ENCODE data around the gene ZCCHC17.
A peak's percentile ranks its signal among the peaks of the same experiment; 100 is the strongest.
"Not testable (repeated sequence)": the region's sequence is repeated elsewhere in the genome, so short reads cannot be mapped to it uniquely, and the experiment has no call there.

ZCCHC17 gene

DNA sequence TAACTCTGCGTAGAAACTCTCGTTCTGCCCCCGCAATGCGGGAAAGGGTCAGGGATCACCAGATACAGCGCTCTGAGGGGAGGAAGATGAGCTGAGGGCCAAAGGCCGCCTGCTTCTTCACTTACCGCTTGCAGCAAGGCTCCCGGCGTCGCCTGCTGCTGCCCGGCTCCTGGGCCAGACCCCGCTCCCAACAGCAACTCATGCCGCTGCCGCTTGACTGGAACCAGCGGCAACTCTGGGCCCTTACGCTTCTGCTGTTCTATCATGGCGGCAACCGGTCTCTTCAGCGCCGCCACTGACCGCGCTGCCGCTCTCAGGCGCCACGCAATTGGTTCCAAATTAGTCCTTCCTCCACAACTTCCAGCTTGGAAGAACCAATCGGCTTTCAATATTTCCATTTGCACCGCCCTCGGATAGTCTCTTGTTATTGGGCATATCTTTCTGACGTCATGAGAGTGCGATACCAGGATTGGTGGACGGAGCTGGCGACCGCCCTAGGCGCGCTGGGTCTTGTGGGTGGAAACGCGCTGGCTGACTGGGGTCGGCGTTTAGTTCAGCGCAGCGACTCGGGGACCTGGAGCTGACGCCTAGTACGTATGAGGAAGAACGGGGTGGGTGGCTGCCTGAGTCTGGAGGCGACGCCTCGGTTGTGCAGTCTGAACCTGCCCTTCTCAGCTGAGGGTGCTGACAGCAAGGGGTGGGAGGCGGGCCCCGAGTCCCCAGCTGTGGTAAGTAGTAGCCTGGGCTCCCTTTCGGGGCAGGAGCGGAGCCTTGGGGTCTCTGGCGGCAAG lies at the start of gene ZCCHC17, which contains the start of gene SNRNP40:
TSS of gene ZCCHC17 (plus strand) at position 547 of the 791 bp plus-strand sequence. CDS start 13,067 bp downstream, outside the sequence.
TSS of gene SNRNP40 (minus strand) at position 303 of the 791 bp plus-strand sequence. CDS start at position 266, 37 bp downstream.
- peak; percentile 98 to 99 for DNase-seq

DNA sequence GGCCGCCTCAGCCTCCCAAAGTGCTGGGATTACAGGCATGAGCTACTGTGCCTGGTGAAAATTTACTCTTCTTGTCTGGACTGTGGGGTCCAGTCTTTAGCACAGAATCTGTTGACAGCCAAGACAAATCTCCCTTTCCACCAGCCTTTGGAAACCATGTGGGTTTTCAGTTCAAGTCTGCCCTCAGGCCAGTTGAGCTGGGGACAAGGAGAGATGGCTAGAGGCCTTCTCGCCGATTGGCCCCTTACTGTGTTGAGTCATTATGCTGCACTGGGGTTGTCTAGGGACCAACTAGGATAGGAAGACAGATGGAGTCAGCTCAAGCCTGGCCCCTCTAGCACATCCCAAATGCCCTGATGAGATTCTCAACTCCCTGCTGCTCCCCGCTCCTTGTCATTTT lies 48.6 kb upstream of the ZCCHC17 start:
- no peak for DNase-seq

GRCh38 chr1:31249854-31250253 lies 47.0 kb upstream of the ZCCHC17 start:
- no peak for DNase-seq

DNA sequence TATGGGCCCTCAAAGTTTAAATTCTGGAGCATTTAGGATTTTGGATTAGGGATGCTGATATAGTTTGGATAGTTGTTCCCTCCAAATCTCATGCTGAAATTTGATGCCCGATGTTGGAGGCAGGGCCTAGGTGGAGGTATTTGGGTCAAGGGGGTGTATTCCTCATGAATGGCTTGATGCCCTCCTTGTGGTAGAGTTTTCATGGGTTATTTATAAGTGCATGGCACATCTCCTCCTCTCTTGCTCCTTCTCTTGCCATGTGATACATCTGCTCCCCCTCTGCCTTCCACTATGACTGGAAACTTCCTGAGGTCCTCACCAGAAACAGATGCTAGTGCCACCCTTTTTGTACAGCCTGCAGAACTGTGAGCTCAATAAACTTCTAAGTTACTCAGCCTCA lies 39.6 kb upstream of the ZCCHC17 start:
- no peak for DNase-seq

GRCh38 chr1:31258581-31258980 lies 38.3 kb upstream of the ZCCHC17 start:
- DNase-seq = no peak

DNA sequence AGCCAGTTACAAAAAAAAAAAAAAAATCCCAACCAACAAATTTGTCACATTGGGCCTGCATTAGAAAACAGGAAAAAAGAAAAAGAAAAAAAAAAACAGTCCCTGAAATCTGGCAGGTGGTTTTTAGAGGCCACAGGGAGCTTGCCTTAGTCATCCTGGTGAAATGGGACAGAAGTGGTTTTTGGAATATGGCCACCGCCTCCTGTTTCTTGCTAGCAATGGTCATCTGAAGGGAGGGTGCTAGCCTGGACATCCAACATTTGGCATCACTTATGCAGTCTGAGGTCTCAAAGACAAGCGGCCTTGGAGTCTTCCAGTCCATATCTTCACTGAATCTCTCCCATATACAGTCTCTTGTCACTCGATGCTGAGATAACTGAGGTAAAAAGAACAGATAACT lies 37.1 kb upstream of the ZCCHC17 start:
- DNase-seq = no peak

DNA sequence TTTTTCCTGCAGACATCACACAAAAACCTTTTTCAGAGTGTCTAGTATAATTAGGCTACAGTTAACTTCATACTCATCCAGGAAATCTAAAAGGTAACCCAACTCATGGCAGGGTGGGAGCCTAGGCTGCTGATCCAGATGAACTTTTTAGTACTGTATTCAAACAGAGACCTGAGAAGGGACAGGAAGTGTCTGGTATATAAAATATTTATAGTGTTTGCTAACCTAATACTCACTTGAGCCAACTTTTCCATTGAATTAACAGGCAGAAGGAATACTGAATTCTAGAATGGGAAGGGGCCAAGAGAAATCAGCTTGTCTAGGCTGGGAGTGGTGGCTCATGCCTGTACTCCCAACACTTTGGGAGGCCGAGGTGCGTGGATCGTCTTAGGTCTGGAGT lies 34.9 kb upstream of the ZCCHC17 start:
- DNase-seq = no peak

DNA sequence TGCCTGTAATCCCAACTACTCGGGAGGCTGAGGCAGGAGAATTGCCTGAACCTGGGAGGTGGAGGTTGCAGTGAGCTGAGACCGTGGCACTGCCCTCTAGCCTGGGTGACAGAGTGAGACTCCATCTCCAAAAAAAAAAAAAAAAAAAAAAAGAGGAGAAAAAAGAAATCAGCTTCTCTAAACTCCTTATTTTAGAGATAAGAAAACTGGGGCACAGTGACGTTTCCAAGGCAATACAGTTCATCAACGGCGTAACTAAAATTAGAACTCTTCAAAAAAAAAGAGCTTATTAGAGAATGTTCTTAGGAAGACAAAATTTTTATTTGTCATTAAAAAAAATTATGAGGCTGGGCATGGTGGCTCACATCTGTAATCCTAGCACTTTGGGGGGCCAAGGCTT lies 34.4 kb upstream of the ZCCHC17 start:
- not testable (repeated sequence) for DNase-seq

- no peak for DNase-seq
Measured at GRCh38 chr1:31263408-31263807, 33.4 kb upstream of the ZCCHC17 start.

GRCh38 chr1:31264790-31265386 lies 31.9 kb upstream of the ZCCHC17 start:
- DNase-seq = no peak

DNA sequence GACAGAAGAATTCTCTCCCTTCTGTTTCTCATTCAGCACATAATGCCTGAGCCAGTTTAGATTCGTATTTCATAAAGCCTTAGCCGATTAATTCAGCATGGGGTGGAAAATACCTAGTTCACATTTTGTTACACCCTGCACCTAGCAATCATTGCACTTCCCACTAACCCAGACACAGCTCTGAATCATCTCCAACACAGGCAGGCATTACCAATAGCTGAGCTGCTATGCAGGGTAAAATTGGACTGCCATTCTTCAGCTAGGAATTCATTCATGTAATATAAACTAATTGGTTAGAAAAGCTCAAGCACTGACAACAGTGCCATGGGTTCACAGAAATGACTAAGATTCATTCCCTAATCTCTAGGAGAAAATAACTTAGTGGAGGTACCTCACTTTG lies 30.3 kb upstream of the ZCCHC17 start:
- DNase-seq = no peak

GRCh38 chr1:31272369-31272768 lies 24.5 kb upstream of the ZCCHC17 start:
- DNase-seq = no peak

GRCh38 chr1:31273619-31274018 lies 23.2 kb upstream of the ZCCHC17 start:
- no peak for DNase-seq

GRCh38 chr1:31282426-31282825 lies 14.4 kb upstream of the ZCCHC17 start:
- not testable (repeated sequence) for DNase-seq

GRCh38 chr1:31287791-31288190 lies 9.0 kb upstream of the ZCCHC17 start:
- not testable (repeated sequence) for DNase-seq

DNA sequence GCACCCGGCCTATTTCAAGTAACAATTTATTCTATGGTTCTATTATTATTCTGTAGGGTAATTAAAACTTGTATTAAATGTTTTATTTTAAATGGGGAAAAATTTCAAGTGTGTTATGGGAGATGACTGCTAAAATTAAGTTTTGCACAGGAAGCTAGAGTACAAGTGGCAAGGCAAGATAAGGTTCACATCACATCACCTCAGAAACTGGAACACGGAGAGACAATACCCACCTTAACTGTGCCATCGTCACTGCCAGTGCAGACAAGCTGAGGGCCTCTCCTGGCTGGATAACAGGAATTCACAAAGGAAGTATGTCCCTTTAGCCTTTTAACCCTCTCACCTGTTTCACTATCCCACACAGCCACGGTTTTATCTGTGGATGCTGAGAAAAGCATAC lies 7.8 kb upstream of the ZCCHC17 start:
- no peak for DNase-seq

- DNase-seq = no peak
Measured at GRCh38 chr1:31295874-31296485, 852 bp upstream of the ZCCHC17 start.

DNA sequence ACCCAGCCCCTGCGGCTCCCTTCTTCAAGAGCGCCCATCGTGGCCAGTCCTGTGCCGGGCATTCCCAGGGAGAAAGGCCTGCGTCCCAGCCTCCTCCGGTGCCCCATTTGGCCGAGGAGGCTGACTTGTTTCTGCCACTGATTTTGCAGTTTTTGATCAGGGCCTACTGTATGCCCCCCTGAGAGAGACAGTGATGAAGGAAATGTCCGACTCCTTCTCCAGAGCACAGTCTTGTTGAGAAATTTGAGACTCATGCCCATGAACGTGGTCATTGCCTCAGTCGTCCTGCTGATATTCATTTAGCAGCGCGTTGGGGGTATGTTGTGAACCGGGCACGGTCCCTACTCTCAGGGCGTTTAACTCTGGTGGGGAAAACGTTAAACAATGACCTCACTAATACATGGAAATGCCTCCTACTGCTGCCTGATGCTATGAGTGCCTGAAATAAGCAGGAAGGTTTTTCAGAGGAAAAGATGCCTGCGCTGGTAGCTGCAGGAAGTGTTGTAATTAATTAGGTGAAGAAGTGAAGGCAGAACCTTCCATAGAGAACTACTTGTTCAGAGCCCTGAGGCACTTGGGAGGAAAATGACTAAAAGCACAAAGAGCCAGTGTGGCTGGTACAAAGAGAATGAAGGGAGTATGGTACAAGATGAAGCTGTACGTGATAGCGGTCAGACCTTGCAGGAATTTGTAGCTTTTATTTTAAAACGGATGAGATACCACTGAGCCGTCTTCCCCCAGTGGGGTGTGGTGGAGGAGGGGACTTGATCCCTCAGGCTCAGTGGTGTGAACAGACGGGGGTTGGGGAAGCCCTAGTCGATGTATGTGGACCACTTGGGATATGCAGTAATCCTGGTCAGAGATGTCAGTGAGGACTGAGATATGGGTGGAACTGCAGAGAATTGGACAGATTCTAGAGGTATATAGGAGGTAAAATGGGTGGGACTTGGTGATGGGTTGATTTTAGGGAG lies 730 bp downstream of the ZCCHC17 start:
- DNase-seq = peak in 1 of 2 donors; percentile 12

GRCh38 chr1:31299365-31299764 lies 2.5 kb downstream of the ZCCHC17 start:
- DNase-seq = no peak

- DNase-seq = peak; percentile 22 to 53
Measured at GRCh38 chr1:31300193-31300592, 3.4 kb downstream of the ZCCHC17 start.

DNA sequence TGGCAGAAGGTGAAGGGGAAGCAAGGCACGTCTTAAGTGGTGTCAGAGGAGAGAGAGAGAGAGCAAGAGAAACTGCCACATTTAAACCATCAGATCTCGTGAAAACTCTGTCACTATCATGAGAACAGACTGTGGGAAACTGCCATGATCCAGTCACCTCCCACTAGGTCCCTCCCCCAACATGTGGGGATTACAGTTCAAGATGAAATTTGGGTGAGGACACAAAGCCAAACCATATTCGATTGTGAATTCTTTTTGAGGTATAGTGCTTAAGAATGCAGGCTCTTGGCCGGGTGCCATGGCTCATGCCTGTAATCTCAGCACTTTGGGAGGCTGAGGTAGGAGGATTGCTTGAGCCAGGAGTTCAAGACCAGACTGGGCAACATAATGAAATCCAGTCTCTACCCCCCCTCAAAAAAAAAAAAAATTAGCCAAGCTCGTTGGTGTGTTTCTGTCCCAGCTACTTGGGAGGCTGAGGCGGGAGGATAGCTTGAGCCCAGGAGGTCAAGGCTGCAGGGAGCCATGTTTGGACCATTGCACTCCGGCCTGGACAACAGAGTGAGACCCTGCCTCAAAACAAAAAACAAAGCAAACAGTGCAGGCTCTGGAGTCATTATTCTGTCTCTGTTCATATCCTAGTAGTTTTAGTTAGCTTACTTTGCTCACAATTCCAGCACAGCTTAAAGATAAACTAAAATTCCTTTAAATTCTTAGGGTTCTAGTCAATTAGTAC lies 6.0 kb downstream of the ZCCHC17 start:
- no peak for DNase-seq

DNA sequence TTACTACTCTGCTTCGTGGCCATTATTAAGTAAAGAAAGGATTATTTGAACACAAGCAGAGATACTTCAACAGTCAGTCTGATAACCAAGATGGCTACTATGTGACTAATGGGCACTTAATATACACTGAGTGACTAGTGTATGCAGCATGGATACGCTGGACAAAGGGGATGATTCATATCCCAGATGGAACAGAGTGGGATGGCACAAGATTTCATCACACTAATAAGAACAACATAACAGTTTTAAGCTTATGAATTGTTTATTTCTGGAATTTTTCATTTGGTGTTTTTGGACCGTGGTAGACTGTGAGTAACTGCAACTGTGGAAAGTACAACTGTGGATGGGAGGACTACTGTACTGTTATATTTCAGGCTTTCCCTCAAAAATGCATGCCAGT lies 9.4 kb downstream of the ZCCHC17 start:
- no peak for DNase-seq

Data from CD4-positive, alpha-beta T cell treated with Interleukin-4 for 1 hour (primary cell).